SH-SY5Y (cell line): ENCODE results near the gene GNLY.

Source experiments
- GATA2 ChIP-seq: IDR thresholded peaks from 2 replicates; pipeline ENCODE4 v1.6.1; 2011; ENCODE audit warnings: mild to moderate bottlenecking, low read depth, low read length
- GATA3 ChIP-seq: IDR thresholded peaks from 2 replicates; pipeline ENCODE4 v1.6.1; 2011; ENCODE audit warnings: low read depth, mild to moderate bottlenecking, low read length, moderate library complexity

- TF ChIP-seq GATA2 (peak; percentile 33; the same call in 1 of the 2 replicates), GATA3 (no peak)
These were observed 50.8 kb downstream of the GNLY start for GRCh38 chr2:85744741-85745601.
